Stimulated activated CD8-positive, alpha-beta memory T cell treated with anti-CD3 and anti-CD28 coated beads, Interleukin-15, amount 100 ng/mL, for 48 hours (primary cell): ENCODE results near the gene ZMAT5.

Experiments
- DNase-seq, 2 donors: peaks; one replicate each; pipeline ENCODE4 v3.0.0-alpha.2; 2020; ENCODE audit warnings: low read depth in 2 of 2

Gene ZMAT5, protein sequence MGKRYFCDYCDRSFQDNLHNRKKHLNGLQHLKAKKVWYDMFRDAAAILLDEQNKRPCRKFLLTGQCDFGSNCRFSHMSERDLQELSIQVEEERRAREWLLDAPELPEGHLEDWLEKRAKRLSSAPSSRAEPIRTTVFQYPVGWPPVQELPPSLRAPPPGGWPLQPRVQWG

DNA sequence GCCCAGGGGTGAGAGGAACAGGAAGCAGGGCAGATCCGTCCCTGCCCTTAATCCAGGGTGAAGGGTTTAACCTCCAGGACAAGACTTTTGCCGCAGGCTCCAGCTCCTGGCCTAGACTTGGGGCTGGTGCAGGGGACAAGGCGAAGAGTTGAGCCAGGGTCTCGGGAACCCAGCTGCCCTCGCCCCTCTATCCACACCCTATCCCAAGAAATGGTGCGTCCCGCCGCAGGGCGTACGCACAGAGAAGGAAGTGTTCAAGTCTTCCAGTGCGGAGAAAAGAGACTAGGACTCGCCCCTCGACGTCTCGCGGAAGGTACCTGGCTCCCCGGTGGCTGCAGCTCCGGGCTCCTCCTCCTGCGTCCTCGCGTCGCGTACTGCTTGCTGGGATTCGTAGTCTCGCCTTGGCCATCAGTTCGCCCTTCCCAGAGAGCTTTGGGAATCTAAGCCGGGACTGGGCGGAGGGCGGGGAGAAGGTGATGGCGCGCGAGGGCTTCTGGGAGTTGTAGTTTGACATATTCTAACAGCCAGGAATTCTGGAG lies at the start of gene ZMAT5:
Gene ZMAT5, minus strand, starts transcription at position 376 of the 539 bp plus-strand sequence. CDS start 18,463 bp downstream, outside the sequence.
- peak; percentile 86 to 89 for DNase-seq

DNA sequence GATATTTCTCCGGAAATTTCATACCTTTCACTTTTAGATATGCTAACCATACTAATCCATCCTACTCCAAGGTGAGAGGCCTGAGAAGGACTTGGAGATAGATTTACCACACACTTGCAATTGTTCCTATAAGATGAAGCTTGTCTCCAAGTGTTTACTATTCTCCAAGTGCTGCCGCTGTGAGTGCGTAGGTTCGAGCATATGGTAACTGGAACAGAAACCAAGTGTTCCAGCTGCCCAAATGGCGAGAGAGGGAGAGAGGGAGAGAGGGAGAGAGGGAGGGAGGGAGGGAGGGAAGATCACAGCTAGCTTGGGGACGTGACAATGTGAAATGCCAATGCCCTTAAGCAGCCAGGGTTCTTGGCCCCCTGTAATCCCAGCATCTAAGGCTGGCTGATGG lies 49.7 kb upstream of the ZMAT5 start:
- DNase-seq = no peak

DNA sequence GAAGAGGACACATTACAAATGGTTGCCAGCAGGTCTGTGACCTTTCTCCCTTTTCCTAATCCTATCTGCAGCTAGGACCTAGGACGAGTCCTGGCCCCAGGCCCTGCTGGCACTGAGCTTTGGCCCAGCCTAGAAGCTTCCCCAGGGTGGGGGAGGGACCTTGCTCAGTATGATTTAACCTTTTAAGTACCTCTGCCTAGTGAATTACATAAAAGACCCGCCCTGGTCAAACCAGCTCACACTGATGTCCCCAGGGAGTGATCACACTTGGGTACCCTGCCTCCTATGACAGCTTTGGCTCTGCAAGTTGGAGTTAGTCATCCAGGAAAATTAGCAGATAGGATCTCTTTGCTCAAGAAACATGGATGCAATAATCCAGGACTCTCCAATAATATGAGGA lies 49.3 kb upstream of the ZMAT5 start:
- no peak for DNase-seq

DNA sequence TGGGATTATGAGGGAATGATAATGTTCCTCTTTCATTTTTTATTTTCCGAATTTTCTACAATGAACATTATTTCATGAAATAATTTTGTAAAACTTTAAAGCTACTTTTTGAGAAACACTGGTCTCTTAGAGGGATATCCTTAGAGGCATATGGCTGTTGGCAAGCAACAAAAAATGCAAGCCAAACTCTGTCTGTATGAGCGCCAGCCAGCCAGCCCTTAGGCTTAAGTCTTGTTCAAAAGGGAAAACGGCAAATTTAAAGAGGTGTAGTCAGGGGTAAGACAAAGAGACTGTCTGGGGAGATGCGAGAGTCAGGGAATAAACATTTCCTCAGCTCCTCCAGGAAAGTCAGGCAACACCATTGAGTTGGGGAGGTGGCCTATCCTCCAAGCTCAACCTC lies 48.8 kb upstream of the ZMAT5 start:
- DNase-seq = no peak

DNA sequence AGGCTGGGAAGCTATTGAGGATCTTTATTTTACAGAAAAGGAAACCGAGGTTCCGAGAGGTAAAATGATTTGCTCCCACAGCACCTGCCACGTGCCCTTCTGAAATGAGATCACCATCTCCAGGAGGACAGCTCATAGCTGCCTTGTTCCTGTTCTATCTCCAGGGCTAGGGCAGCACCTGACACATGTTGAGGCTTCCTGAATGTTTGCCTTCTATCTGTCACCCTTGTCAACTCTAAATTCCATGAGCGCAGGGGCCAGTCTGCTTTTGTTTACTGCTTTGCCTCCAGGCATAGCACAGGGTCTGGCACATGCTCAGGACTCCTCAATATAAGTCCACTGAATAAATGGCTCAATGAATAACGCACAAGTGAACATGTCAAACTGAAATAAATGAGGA lies 47.2 kb upstream of the ZMAT5 start:
- DNase-seq = no peak

DNA sequence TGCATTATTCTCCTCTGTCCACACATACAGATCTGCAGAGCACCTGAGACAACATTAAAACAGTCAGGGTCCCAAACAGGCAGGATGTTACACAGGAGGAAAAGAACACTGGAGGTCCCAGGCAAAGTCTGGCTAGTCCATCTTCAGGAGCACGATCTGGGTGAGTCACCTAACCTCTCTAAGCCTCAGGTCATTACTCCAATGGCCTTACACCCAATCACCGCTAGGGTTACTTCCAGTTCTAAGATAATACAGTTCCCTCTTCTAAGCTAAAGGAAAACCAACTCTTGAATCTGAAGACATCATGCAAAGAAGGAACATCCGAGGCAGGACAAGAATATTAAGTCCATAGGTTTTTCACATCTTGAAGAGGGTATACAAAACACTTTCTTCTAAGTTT lies 46.8 kb upstream of the ZMAT5 start:
- no peak for DNase-seq

DNA sequence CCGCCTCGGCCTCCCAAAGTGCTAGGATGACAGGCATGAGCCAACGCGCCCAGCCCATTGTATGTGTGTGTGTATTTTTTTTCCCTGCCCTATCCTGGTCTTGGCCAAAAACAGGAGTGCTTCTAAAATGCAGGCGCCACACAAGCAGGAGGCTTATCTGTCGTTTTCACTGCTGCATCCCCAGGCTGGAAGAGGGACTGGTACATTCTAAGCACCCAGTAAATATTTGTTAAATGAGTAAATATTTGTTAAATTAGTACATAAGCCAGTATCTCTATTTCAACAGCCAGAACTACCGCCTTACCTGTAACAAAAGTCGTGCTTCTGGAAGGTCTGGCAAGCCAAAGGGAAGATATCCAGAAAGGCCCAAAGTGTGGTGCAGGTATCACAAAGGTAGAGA lies 46.3 kb upstream of the ZMAT5 start:
- DNase-seq = no peak

DNA sequence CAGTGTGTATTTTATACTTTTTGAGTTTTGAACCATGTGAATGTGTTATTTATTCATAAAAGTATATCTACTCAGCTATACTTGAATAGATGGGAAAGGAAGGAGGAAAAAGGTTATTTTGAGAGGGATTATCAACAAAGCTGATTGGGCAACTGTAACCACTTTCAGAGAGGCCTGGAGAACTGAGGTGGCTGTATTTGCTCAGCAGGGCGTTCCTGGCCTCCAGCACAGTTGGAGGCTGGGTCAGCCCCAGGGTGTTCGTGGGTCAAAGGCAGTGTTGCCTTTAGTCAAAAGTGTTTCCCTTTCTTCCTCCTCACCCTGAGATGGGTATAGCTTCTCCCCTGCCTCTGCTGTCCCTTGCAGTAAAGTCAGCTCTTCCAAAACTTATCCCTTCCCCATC lies 44.6 kb upstream of the ZMAT5 start:
- DNase-seq = no peak

DNA sequence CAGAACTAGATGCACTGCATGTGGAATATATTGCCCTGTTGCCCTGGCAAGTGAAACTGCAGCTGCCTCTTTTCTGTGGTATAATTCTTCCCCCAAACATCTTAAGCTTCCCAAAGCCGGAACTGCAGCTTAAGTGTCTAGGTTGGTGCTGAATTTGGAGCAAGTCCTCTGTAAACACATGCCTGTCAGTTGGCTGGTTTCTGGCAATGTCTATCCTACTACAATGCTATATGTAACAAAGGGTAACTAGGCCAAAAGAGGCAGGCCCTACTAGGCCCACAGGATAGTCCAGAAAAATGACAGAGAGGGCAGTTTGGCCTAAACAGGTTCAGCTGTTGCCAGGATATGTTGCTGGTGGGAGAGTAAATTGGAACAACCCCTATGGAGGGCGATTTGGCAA lies 43.4 kb upstream of the ZMAT5 start:
- no peak for DNase-seq

DNA sequence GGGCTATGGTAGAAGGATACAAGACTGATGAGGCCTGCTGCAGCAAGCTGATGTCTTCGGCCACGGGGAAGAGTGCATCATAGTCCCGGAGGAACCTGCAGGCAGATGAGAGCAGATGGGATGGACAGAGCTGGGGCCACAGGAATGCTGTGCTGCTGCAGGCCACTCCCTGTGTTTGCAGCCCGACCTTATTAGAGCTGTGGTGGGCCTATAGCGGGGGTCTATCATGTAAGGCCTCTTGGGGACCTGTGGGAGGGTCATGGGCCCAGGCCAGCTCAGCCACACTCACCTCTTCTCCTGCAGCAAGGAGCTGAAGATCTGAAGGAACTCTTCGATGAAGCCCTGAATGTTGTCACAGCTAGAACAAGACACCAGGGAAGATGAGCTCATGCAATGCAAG lies 39.4 kb upstream of the ZMAT5 start:
- DNase-seq = no peak

DNA sequence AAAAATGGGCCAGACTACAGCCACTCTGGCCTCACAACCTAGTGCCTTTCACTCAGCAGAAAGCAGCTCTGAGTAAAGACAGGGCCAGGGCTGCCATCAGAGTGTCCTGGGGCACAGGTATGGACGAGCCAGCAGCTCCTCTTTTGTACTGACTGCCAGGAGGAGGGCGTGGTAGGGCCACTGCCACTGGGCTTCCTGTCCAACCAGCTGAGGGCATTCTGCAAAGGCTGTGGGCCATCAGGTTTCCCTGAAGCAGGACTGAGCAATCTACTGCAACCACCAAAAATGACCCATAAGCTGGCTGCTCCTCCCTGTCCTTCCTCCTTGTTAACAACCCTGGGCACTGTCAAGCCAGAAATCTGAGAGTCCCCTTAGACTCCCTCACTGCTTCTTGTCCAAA lies 38.2 kb upstream of the ZMAT5 start:
- no peak for DNase-seq

DNA sequence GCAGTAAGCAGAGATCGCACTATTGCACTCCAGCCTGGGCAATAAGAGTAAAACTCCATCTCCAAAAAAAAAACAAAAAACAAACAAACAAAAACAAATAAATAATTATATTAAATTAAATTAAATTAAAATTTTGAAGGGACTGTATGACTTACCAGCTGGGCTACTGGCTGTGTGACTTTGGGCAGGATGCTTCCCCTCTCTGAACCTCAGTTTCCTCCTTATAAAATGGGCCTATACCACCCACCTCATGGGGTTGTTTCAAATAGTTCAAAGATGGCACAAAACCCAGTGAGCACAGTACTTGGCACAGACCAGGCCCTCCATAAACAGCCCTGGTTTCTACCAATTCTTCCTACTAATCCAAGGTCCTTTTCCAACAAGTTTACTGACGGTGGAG lies 36.4 kb upstream of the ZMAT5 start:
- DNase-seq = no peak

DNA sequence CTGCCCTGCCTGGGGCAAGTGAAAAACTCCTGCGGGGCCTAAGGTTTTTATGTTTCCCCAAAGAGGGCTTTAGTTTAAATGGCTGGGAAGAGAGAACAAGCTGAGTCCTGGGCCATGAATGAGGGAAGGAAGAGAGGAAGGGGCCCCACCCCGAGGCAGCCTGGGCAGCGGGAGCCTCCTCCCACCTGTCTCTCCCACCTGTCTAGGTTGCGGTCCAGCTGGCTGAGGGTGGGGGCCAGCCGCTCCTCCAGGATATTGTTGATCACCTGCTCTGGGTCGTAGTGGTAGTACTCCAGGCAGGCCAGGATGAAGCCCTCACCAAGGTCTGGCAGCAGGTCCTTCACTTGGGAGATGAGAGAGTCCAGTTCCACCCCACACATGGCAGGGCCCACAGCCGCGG lies 35.0 kb upstream of the ZMAT5 start:
- no peak for DNase-seq

DNA sequence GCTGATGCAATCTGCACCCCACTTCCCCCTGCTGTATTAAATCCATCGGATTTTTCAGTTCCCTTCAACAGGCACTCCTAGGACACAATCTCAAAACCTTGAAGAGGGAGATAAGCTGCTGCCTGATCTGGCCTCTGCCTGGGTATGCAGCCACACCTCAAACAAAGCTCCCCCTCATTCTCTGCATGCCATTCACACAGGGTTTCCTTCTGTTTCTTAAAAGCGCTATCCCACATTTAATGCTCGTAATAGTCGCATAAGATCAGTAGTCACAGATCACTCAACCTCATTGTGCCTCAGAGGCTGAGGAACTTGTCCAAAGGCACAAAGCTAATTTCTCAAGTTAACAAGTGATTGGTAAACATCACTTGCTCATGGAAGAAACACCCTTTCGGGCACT lies 34.3 kb upstream of the ZMAT5 start:
- no peak for DNase-seq

DNA sequence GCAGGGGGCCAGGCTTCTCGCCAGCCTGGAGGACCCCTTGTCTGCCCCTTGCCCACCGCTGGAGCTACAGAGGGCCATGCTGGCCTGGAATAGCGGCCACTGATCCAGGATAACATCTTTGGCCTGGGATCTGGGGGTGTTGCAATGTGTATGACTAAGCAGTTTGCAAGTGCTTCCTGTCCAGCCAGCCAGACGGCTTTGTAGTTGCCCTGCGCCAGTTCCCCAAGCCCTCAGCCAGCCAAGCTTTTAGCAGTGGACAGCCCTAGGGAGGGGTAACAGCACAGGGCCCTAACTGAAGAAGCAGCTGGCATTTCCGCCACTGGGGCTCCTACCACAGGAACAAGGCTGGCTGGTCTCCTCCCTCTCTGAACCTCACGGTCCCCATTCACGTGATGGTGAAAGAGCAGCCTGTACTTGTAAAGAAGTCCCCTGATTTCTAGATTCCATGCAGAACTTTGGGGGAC lies 32.4 kb upstream of the ZMAT5 start:
- no peak for DNase-seq

DNA sequence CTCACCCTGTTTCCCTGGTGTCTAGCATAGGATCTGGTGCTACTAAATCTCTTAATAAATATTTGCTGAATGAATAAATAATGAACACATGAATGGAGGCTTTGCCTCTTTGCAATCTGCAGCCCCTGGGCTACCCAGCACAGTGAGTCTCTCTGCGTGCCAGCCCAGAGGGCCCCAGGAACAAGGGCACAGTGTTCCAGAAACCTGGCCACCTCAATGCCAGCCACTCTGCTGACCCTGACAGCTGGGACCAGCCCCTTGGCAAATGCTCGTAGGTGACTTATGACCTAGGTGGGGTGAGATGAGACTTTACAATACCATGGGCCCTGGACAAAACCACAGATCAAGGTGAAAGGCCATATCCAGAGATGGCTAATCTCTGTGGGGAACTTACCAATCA lies 32.0 kb upstream of the ZMAT5 start:
- no peak for DNase-seq

DNA sequence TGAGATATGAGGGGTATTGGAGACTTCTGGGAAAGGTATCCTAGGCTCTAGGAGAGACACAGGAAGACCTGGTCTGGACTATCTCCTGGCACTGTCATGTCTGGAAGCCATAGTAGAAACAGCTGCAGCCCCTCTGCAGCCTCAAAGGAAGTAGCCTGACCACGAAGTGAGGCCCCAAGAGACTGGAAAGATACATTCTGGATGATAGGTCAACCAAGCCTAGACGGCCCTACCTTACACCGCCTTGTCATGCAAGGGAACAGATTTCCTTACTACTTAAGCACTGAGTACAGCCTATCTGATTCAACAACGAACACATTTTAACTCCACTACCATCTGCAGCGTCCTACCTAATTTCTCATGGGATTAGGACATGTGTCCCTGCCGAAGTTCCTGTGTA lies 31.5 kb upstream of the ZMAT5 start:
- DNase-seq = no peak

DNA sequence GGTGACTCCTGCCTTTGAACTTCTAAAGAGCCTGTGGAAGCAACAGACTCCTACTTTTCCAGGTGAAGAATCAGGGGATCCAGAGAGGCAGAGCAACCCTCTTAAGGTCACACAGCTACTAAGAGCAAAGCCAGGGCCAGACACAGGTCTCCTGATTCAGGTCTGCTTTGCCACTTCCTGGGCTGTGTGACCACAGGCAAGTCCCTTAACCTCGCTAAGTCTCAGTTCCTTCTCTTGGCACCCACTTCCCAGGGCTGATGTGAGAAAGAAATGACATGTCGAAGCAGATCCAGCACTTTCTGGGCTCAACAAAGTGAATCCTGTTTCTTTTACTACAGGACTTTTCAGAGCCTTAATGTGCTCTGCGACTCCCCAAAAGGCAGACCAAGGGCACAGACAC lies 30.5 kb upstream of the ZMAT5 start:
- DNase-seq = no peak

DNA sequence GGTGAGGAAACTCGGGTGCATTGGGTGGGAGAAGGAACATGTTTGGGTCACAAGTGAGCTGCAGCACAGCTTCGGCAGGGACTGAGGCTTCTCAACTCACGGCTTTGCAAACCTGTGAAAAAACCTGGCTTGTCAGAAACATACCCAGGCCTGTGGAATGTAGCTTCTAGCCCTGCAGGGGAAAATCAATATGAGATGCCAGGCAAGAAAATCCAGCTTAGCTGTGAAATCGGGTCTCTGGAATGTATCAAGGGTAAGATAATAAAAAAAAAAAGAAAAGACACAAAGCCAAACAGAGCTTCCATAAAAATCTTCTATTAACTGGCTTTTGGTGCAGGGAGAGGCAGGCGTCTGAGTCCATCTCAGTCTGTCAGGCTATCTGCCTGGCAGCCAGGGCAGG lies 28.9 kb upstream of the ZMAT5 start:
- DNase-seq = no peak

DNA sequence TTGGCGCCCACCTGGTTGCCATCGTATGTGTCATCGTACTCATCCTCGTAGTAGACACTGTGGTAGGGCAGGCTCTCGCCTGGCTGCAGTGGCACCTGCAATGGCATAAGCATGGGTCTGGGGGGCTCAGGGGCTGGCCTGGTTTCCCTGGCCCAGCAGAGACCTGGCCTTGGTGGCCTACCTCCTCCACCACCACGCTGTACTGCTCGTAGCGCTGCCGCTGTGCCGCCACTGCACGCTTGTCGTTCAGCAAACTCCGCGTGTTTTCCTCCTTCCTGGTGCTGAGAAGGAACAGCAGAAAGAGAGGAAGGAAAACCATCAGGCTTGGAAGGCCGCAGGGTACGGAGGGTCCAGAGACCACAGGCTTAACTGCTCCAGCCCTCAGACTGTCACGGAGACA lies 26.6 kb upstream of the ZMAT5 start:
- DNase-seq = no peak

DNA sequence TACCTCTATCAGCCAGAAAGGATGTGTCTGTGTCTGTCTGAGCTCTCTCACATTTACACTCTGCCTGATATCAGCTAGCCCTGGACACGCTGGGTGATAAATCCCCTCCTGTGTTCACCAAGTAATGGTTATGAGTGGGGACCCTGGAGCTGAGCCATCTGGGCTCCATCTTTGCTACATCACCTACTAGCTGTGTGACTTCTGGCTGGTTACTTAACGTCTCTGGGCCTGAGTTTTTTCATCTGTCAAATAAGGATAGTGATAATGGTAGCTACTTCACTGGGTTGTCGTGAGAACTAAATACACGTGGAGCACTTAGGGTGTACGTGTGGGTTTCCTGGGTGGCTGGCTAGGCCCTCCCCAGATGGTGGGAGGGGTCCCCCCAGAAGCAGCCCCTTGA lies 23.3 kb upstream of the ZMAT5 start:
- no peak for DNase-seq

DNA sequence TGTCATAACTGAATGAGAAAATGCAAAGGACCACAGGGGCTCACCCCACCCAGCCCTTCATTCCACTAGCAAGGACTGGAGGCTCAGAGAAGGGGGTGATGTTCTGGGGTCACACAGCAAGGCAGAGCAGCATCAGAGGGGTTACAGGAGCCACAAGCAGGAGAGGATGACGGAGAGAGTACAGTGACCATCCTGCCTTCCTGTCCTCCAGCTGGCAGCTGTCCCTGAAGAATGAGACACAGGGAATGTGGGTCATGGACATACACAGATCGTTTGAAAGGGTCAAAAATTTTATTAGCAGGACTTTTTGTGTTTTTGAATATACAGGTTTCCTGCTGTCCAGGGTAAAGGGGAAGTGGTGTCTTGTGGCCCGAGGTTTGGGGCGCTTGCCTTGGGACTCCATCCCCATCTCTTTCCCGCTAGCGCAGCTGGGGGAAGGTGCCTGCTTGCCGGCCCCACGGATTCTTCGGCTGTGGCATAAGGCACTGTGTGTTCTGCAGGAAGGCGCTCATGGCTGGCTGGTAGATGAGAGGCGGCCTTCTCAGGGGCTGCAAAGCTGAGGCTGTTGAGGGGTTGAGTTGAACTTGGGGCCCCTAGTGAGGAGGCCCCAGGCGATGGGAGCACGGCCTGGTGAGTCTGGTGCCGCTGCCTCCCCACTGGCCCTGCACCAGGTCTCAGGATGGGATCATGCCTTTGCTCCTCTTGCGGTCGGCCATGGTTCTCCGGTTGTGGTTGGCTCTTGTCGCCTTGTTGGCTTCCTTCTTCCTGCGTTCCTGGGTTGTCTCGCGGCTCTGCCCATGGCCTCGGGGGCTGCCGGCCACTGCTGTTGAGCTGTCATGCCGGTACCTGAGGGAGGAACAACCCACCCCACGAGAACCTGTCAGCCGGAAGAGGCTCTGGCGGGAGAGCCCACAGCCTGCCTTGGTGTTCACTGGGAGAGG lies 21.8 kb upstream of the ZMAT5 start:
- no peak for DNase-seq

DNA sequence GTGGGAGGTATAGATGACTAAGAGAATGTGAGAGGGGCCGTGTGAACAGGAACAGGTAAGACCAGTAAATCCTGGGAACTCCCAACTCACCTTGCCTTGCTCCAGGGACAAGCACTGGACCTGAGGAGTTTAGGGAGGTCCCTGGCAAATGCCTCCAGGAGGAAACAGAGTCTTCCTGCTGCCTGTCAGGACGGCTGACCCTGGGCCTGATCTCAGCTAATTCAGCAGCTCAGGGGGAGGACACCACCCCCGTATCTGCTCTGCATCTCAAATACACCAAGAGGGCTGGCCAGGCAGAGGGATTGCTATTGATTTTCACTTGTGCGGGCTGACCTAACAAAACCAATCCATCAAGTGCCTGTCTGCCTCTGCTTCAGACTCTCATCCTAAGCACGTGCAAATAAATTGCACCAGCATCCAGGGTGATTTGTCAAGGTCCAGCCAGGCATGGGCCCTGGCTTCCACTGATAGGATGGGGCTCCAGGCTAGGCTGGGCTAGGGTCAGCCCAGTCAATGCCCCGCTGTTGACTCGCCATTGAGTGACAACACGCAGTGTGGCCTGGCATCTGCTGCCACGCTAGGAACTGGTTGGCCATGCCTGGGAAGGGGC lies 20.7 kb upstream of the ZMAT5 start:
- DNase-seq = no peak
